ENCODE measurements around the gene GPR171.

- no peak for TF ChIP-seq CTCF (conservative IDR thresholded peaks at IDR 0.05)
- no peak for TF ChIP-seq ZFX (IDR thresholded peaks at IDR 0.05)
Measured at GRCh38 chr3:151234825-151235224, 31.8 kb upstream of the GPR171 start.
